K562 (cell line): ENCODE measurements around the gene LONRF2. TPM values are rescaled to one million over a fixed set of nuclear protein-coding genes. Genes with fewer than 3 reads are reported as not detected.

Experiments used
- CEBPB ChIP-seq: fragments of 450-650 bp; IDR thresholded peaks from 2 replicates; pipeline ENCODE4 v1.6.1; 2016; ENCODE audit warnings: missing genetic modification characterization, missing compliant biosample characterization
- CEBPG ChIP-seq, 3 experiments: fragments of 200-800 bp in 1 of 3; sonication (Bioruptor generic) in 1 of 3; sonication (generic) in 1 of 3; formaldehyde crosslinking in 1 of 3; IDR thresholded peaks in 2 of 3; conservative IDR thresholded peaks in 1 of 3; 2 replicates each; pipeline versions ENCODE4 v1.6.1 to v1.8.0; 2016 to 2022; ENCODE audit warnings: missing compliant biosample characterization in 2 of 3, missing genetic modification characterization in 2 of 3, mild to moderate bottlenecking in 1 of 3, missing genetic modification reagents in 1 of 3
- KLF16 ChIP-seq: IDR thresholded peaks from 2 replicates; pipeline ENCODE4 v1.6.1; 2016; ENCODE audit warnings: antibody characterized with exemption
- NR2C2 ChIP-seq, 2 experiments: fragments of 200-800 bp in 1 of 2; sonication (Bioruptor generic) in 1 of 2; sonication (generic) in 1 of 2; formaldehyde crosslinking in 1 of 2; IDR thresholded peaks; 2 replicates each; pipeline versions ENCODE4 v1.6.1 to v1.8.0; 2016 to 2022; ENCODE audit warnings: mild to moderate bottlenecking in 1 of 2, missing compliant biosample characterization in 1 of 2, missing genetic modification characterization in 1 of 2, missing genetic modification reagents in 1 of 2
- POLR2A ChIP-seq: fragments of 450-650 bp; conservative IDR thresholded peaks from 2 replicates; pipeline ENCODE4 v1.6.1; 2016
- POLR2AphosphoS2 ChIP-seq: IDR thresholded peaks from 2 replicates; pipeline ENCODE4 v1.6.1; 2012; ENCODE audit warnings: low read length, improper control_type of control experiment
- ZBTB8A ChIP-seq: fragments of 450-650 bp; IDR thresholded peaks from 2 replicates; pipeline ENCODE4 v1.6.1; 2018; ENCODE audit warnings: mild to moderate bottlenecking, moderate library complexity; ENCODE audit not compliant: partially characterized antibody
- ZNF263 ChIP-seq: sonication (generic); formaldehyde crosslinking; IDR thresholded peaks from 2 replicates; pipeline ENCODE4 v1.8.0; 2022; ENCODE audit warnings: mild to moderate bottlenecking, missing genetic modification reagents, borderline replicate concordance
- ZNF75A ChIP-seq: fragments of 450-650 bp; formaldehyde crosslinking; IDR thresholded peaks from 2 replicates; pipeline ENCODE4 v1.4.0; 2020; ENCODE audit warnings: mild to moderate bottlenecking
- polyA plus RNA-seq, 8 experiments: library from polyadenylated mRNA; depleted of rRNA in 4 of 8; stranded (reverse) in 5 of 8; unstranded in 3 of 8; fragments of >200 nt; fragmentation: Nextera tagmentation in 2 of 8; fragmentation: Illumina TruSeq in 1 of 8; extraction: Ambion mirVana in 2 of 8; extraction: Trizol in 1 of 8; gene quantifications; 2 replicates each; pipeline versions ENCODE4 v1.2.1 to v1.2.3, GENCODE V29; 2011 to 2014; ENCODE audit warnings: inconsistent platforms in 1 of 8, missing spikeins in 1 of 8
- total RNA-seq, 7 experiments: library from RNA; depleted of rRNA in 6 of 7; stranded (reverse); fragments of >200 nt in 6 of 7; fragmentation: Illumina TruSeq in 2 of 7; extraction: Trizol in 2 of 7; gene quantifications; 2 replicates each; pipeline versions ENCODE4 v1.2.1 to v1.2.3, GENCODE V29; 2011 to 2021; ENCODE audit warnings: low replicate concordance in 1 of 7
- TF ChIP-seq, protein P1 (sequence below), 2 experiments: fragments of 450-650 bp; IDR thresholded peaks; 2 replicates each; pipeline ENCODE4 v1.6.1; 2016; ENCODE audit warnings: mild to moderate bottlenecking in 2 of 2, borderline replicate concordance in 1 of 2, low read depth in 1 of 2, moderate library complexity in 1 of 2
- TF ChIP-seq, protein P2 (sequence below): sonication (generic); IDR thresholded peaks from 2 replicates; pipeline ENCODE4 v1.6.1; 2016
- TF ChIP-seq, protein P3 (sequence below), 2 experiments: fragments of 250-450 bp in 1 of 2; fragments of 450-650 bp in 1 of 2; sonication (Bioruptor Pico) in 1 of 2; IDR thresholded peaks; 2 replicates each; pipeline versions ENCODE4 v1.6.1 to v1.8.0; 2016 to 2021; ENCODE audit warnings: mild to moderate bottlenecking in 2 of 2, moderate library complexity in 2 of 2, missing compliant biosample characterization in 1 of 2, missing genetic modification characterization in 1 of 2

Gene LONRF2
- total and polyA plus RNA-seq, 9 of the 15 experiments (the other 6 are each of a cell fraction or from before 2014, with no cell fraction given): 0.35 to 5.0 (median 2.7) TPM

DNA sequence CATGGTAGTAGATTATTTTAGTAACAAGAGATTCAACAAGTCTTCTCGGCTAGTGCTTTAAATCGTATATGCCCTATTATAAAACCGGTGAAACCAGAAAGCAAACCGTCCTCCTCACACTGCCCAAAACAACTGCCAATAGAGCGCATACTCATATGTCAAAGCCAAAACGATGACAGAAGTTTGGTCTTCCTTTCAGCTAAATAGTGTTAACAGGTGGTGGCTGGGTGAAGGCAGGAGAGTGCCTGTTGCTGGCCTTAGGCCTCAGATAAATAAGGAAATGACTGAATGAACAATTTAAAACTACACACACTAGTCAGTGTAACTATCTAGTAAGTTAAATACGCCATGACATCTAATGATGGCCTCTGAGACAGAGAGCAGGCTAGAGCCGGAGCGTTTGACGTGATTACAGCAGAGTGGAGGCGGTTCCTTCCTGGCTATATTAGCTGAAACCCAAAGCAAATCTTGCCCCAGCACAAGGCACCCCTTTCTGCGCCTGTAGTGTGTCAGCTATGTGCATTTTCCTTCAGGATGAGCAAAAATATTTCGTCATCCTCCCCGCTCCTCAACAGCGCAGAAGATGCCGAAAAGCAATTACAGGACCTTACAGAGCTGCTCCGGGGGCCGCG lies 1.6 kb downstream of the LONRF2 start (continued):
- TF ChIP-seq, protein P1, sequence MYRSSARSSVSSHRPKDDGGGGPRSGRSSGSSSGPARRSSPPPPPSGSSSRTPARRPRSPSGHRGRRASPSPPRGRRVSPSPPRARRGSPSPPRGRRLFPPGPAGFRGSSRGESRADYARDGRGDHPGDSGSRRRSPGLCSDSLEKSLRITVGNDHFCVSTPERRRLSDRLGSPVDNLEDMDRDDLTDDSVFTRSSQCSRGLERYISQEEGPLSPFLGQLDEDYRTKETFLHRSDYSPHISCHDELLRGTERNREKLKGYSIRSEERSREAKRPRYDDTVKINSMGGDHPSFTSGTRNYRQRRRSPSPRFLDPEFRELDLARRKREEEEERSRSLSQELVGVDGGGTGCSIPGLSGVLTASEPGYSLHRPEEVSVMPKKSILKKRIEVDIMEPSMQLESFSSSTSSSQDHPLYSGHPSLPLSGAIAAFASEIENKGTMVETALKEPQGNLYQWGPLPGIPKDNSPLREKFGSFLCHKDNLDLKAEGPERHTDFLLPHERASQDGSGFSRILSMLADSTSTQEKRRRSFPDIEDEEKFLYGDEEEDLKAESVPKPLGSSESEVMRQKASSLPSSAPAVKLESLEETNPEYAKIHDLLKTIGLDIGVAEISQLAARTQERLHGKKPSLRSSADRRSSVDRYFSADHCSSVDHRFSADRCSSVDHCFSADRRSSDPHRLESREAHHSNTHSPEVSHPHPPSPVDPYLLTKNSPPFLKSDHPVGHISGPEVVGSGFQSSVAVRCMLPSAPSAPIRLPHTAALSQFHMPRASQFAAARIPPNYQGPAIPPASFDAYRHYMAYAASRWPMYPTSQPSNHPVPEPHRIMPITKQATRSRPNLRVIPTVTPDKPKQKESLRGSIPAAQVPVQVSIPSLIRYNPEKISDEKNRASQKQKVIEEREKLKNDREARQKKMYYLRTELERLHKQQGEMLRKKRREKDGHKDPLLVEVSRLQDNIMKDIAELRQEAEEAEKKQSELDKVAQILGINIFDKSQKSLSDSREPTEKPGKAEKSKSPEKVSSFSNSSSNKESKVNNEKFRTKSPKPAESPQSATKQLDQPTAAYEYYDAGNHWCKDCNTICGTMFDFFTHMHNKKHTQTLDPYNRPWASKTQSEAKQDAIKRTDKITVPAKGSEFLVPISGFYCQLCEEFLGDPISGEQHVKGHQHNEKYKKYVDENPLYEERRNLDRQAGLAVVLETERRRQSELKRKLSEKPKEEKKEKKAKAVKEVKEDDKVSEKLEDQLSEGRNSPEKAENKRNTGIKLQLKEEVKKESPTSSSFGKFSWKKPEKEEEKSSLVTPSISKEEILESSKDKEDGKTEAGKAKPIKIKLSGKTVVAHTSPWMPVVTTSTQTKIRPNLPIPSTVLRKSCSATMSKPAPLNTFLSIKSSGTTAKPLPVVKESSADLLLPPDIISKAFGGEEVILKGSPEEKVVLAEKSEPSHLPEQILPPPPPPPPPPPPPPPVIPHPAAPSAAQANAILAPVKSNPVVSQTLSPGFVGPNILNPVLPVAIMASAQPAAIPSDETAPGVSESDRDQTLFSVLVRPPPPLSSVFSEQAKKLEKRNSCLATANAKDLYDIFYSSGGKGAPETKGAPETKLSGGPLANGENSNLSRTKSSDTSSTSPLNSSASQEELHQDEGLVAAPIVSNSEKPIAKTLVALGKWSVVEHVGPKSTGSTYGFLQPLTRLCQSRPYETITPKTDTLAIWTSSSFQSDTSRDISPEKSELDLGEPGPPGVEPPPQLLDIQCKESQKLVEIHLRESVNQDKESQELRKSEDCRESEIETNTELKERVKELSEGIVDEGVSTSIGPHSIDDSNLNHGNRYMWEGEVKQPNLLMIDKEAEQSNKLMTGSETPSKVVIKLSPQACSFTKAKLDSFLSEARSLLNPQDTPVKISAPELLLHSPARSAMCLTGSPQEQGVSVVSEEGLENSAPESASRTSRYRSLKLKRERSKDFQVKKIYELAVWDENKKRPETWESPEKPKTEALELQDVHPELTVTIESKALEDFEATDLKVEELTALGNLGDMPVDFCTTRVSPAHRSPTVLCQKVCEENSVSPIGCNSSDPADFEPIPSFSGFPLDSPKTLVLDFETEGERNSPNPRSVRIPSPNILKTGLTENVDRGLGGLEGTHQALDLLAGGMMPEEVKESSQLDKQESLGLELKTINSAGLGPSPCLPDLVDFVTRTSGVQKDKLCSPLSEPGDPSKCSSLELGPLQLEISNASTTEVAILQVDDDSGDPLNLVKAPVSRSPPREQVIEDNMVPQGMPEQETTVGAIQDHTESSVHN (IDR thresholded peaks at IDR 0.05; ENCODE audit: borderline replicate concordance in 1 of 2, low read depth in 1 of 2): no peak
- TF ChIP-seq POLR2AphosphoS2 (no peak), CEBPB (tag) (peak; percentile 40; the same call in 1 of the 2 replicates), ZNF75A (no peak), NR2C2 (CRISPR knock-in tag; IDR thresholded peaks at IDR 0.05) (no peak), NR2C2 (tag; IDR thresholded peaks at IDR 0.05) (no peak), ZBTB8A (no peak), POLR2A (no peak), CEBPG (CRISPR knock-in tag; IDR thresholded peaks at IDR 0.05) (no peak), CEBPG (tag; conservative IDR thresholded peaks at IDR 0.05 in 1 of 2, IDR thresholded peaks at IDR 0.05 in 1 of 2) (peak; percentile 35 to 67; a peak in 3 of 4 replicates), KLF16 (no peak), ZNF263 (CRISPR knock-in tag) (no peak)
- TF ChIP-seq, protein P2, sequence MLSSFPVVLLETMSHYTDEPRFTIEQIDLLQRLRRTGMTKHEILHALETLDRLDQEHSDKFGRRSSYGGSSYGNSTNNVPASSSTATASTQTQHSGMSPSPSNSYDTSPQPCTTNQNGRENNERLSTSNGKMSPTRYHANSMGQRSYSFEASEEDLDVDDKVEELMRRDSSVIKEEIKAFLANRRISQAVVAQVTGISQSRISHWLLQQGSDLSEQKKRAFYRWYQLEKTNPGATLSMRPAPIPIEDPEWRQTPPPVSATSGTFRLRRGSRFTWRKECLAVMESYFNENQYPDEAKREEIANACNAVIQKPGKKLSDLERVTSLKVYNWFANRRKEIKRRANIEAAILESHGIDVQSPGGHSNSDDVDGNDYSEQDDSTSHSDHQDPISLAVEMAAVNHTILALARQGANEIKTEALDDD: peak; percentile 26; the same call in 1 of the 2 replicates
- TF ChIP-seq, protein P3, sequence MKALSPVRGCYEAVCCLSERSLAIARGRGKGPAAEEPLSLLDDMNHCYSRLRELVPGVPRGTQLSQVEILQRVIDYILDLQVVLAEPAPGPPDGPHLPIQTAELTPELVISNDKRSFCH (CRISPR knock-in tag; IDR thresholded peaks at IDR 0.05): no peak
- TF ChIP-seq, protein P3 (tag; IDR thresholded peaks at IDR 0.05): no peak
